ENCODE results near the gene LYPD8. TPM values are rescaled to one million over a fixed set of nuclear protein-coding genes. Genes with fewer than 3 reads are reported as not detected.

LYPD8 gene
- total RNA-seq, 5 donors from 2014 or later (not counting 1 experiment from before 2014, with no cell fraction given): not detected

Other genes starting within 250 kb of the LYPD8 start
- gene OR2G6, start 247.7 kb downstream of the LYPD8 start, total RNA-seq: not detected
- not detected for gene OR2T29, start 193.0 kb downstream of the LYPD8 start, total RNA-seq
- gene OR2T34, start 181.0 kb downstream of the LYPD8 start, total RNA-seq: not detected
- not detected for gene OR2T10, start 158.1 kb downstream of the LYPD8 start, total RNA-seq
- not detected for gene OR2T11, start 120.7 kb downstream of the LYPD8 start, total RNA-seq
- gene OR2T35, start 110.5 kb downstream of the LYPD8 start, total RNA-seq: not detected
- not detected for gene OR2T27, start 100.2 kb downstream of the LYPD8 start, total RNA-seq
- gene OR14I1, start 53.0 kb downstream of the LYPD8 start, total RNA-seq: not detected
- gene SH3BP5L, start 70.2 kb upstream of the LYPD8 start, total RNA-seq: 10 to 100 TPM; 16.8 to 41.4 (median 36.3) TPM
- gene ZNF672, start 82.5 kb upstream of the LYPD8 start, total RNA-seq: 10 to 100 TPM; 27.7 to 46.7 (median 42.1) TPM
- gene ZNF692, start 103.3 kb upstream of the LYPD8 start, total RNA-seq: 10 to 100 TPM; 53.9 to 88.1 (median 78.7) TPM
- 10 to 100 TPM in 3 of 5 donors, 1 to 10 TPM in 2; 5.0 to 15.8 (median 11.4) TPM for gene PGBD2, start 150.5 kb upstream of the LYPD8 start, total RNA-seq

Measured in T-cell (primary cell).